WTC11 (cell line): Measurements from ENCODE around the gene KCNQ2. TPM values are rescaled to one million over a fixed set of nuclear protein-coding genes. Genes with fewer than 3 reads are reported as not detected.

ENCODE experiments used
- ATAC-seq: fragments of 200-7000 bp; cut with Tn5 transposase; 2 replicates; pipeline ENCODE4 v1.10.0; 2021; ENCODE audit warnings: mild to moderate bottlenecking, moderate library complexity
- CTCF ChIA-PET: fragments of 300-600 bp; sonication (Branson Sonifier 250); formaldehyde crosslinking; loops from one replicate; lab custom pipeline; 2021; ENCODE audit warnings: antibody characterized with exemption; lab: Charles Lee
- POLR2A ChIA-PET: fragments of 350-600 bp; sonication (Branson Sonifier 250); formaldehyde crosslinking; loops from one replicate; lab custom pipeline; 2021; ENCODE audit warnings: antibody characterized with exemption; lab: Charles Lee
- DNase-seq: peaks from one replicate; pipeline ENCODE4 v3.0.0; 2021; ENCODE audit warnings: low spot score
- H3K27ac Mint-ChIP-seq: 2 replicates; pipeline ENCODE4 v1.8.0; 2021; ENCODE audit warnings: mixed read lengths
- H3K27me3 Mint-ChIP-seq: 2 replicates; pipeline ENCODE4 v1.8.0; 2021; ENCODE audit warnings: low read depth, mild to moderate bottlenecking, moderate library complexity, mixed read lengths
- H3K36me3 Mint-ChIP-seq: 2 replicates; pipeline ENCODE4 v1.8.0; 2021; ENCODE audit warnings: mixed read lengths
- H3K4me1 Mint-ChIP-seq: 2 replicates; pipeline ENCODE4 v1.8.0; 2022; ENCODE audit warnings: mixed read lengths
- H3K4me3 Mint-ChIP-seq: 2 replicates; pipeline ENCODE4 v1.8.0; 2021; ENCODE audit warnings: mild to moderate bottlenecking, moderate library complexity, mixed read lengths
- H3K9me3 Mint-ChIP-seq: 2 replicates; pipeline ENCODE4 v1.8.0; 2021; ENCODE audit warnings: mixed read lengths
- AFF4 ChIP-seq: sonication (generic); formaldehyde crosslinking; IDR thresholded peaks from 2 replicates; pipeline ENCODE4 v1.8.1; 2023; ENCODE audit warnings: mild to moderate bottlenecking, missing genetic modification reagents, borderline replicate concordance
- ESRRA ChIP-seq: sonication (generic); formaldehyde crosslinking; IDR thresholded peaks from 2 replicates; pipeline ENCODE4 v1.8.1; 2022; ENCODE audit warnings: mild to moderate bottlenecking, missing genetic modification reagents, borderline replicate concordance
- ETV6 ChIP-seq: sonication (generic); formaldehyde crosslinking; IDR thresholded peaks from 2 replicates; pipeline ENCODE4 v1.8.1; 2022; ENCODE audit warnings: mild to moderate bottlenecking, missing genetic modification reagents
- FOXP1 ChIP-seq: sonication (generic); formaldehyde crosslinking; IDR thresholded peaks from 2 replicates; pipeline ENCODE4 v1.8.0; 2022; ENCODE audit warnings: missing genetic modification reagents, mild to moderate bottlenecking, moderate library complexity, borderline replicate concordance
- FOXP4 ChIP-seq: sonication (generic); formaldehyde crosslinking; IDR thresholded peaks from 2 replicates; pipeline ENCODE4 v1.8.0; 2022; ENCODE audit warnings: mild to moderate bottlenecking, missing genetic modification reagents
- IRF2 ChIP-seq: sonication (generic); formaldehyde crosslinking; IDR thresholded peaks from 2 replicates; pipeline ENCODE4 v1.8.0; 2022; ENCODE audit warnings: low read depth, missing genetic modification reagents, borderline replicate concordance
- JUN ChIP-seq: sonication (generic); formaldehyde crosslinking; IDR thresholded peaks from 2 replicates; pipeline ENCODE4 v1.8.0; 2023; ENCODE audit warnings: mild to moderate bottlenecking, missing genetic modification reagents
- MAX ChIP-seq: sonication (generic); formaldehyde crosslinking; IDR thresholded peaks from 2 replicates; pipeline ENCODE4 v1.8.0; 2022; ENCODE audit warnings: mild to moderate bottlenecking, missing genetic modification reagents
- NFYB ChIP-seq: sonication (generic); formaldehyde crosslinking; conservative IDR thresholded peaks from 2 replicates; pipeline ENCODE4 v1.8.0; 2022; ENCODE audit warnings: low read depth, missing genetic modification reagents
- NR3C1 ChIP-seq: sonication (generic); formaldehyde crosslinking; conservative IDR thresholded peaks from 2 replicates; pipeline ENCODE4 v1.8.1; 2023; ENCODE audit warnings: low read depth, mild to moderate bottlenecking, missing genetic modification reagents
- PREB ChIP-seq: sonication (generic); formaldehyde crosslinking; IDR thresholded peaks from 2 replicates; pipeline ENCODE4 v1.8.1; 2022; ENCODE audit warnings: mild to moderate bottlenecking, missing genetic modification reagents, moderate library complexity, borderline replicate concordance
- SP1 ChIP-seq: sonication (generic); formaldehyde crosslinking; conservative IDR thresholded peaks from 2 replicates; pipeline ENCODE4 v1.8.1; 2022; ENCODE audit warnings: missing genetic modification reagents
- USF2 ChIP-seq: sonication (generic); formaldehyde crosslinking; IDR thresholded peaks from 2 replicates; pipeline ENCODE4 v1.8.1; 2023; ENCODE audit warnings: mild to moderate bottlenecking, missing genetic modification reagents, moderate library complexity
- ZNF138 ChIP-seq: sonication (generic); formaldehyde crosslinking; conservative IDR thresholded peaks from 2 replicates; pipeline ENCODE4 v1.8.1; 2022; ENCODE audit warnings: mild to moderate bottlenecking, moderate library complexity, missing genetic modification reagents
- ZNF232 ChIP-seq: sonication (generic); formaldehyde crosslinking; IDR thresholded peaks from 2 replicates; pipeline ENCODE4 v1.8.0; 2022; ENCODE audit warnings: mild to moderate bottlenecking, missing genetic modification reagents
- total RNA-seq: library from RNA; stranded (reverse); gene quantifications from 3 replicates; pipeline ENCODE4 v1.2.3, GENCODE V29; 2021

Gene KCNQ2
- total RNA-seq, 1 experiment from 2014 or later = 99.8 TPM

- Mint-ChIP-seq H3K9me3 (no peaks in the 10 kb centered on the region), H3K27ac (no peak overlapping the region), H3K36me3 (no peaks in the 10 kb centered on the region), H3K27me3 (no peaks in the 10 kb centered on the region), H3K4me1 (0 out of 2 replicates have a peak, but pooled peaks cover 6% of the 10 kb centered on the region), H3K4me3 (peak overlapping the region; percentile 27; the same call in 1 of the 2 replicates)
- TF ChIP-seq ZNF232 (CRISPR knock-in tag) (0 out of 2 replicates have a peak, but pooled peaks have one; percentile 30), NR3C1 (CRISPR knock-in tag) (no peak)
- ChIA-PET POLR2A (interaction anchor here (0.6 kb wide), 1 partner anchor 546 kb away, joined by 3 read pairs; the partner anchor contains the start of gene UCKL1), CTCF (interaction anchor here (0.9 to 1.4 kb wide), 4 partner anchors 16 to 74 kb away, joined by 3 to 4 read pairs (median 4); no protein-coding TSS in a partner anchor)
- ATAC-seq (peak; percentile 60), DNase-seq (peak; percentile 62)
These were observed 62.5 kb downstream of the KCNQ2 start for GRCh38 chr20:63409834-63410435.

- DNase-seq (peak; percentile 46), ATAC-seq (peak; percentile 67)
- H3K27me3 Mint-ChIP-seq = no peaks in the 10 kb centered on the region
- no peak overlapping the region for H3K4me3 Mint-ChIP-seq
- peak overlapping the region; percentile 49; the same call in 1 of the 2 replicates for H3K27ac Mint-ChIP-seq
- ChIA-PET POLR2A (interaction anchor here (0.6 kb wide), 1 partner anchor 547 kb away, joined by 3 read pairs; the partner anchor contains the start of gene UCKL1), CTCF (interaction anchor here (0.7 to 1.4 kb wide), 4 partner anchors 15 to 186 kb away, joined by 3 to 4 read pairs (median 4); no protein-coding TSS in a partner anchor)
- 0 out of 2 replicates have a peak, but pooled peaks cover 6% of the 10 kb centered on the region for H3K4me1 Mint-ChIP-seq
- no peaks in the 10 kb centered on the region for H3K36me3 Mint-ChIP-seq
- H3K9me3 Mint-ChIP-seq = no peaks in the 10 kb centered on the region
- TF ChIP-seq FOXP4 (CRISPR knock-in tag) = no peak
- no peak for TF ChIP-seq ETV6 (CRISPR knock-in tag)
- TF ChIP-seq MAX = 0 out of 2 replicates have a peak, but pooled peaks have one; percentile 6
- no peak for TF ChIP-seq ESRRA
- 0 out of 2 replicates have a peak, but pooled peaks have one; percentile 2 for TF ChIP-seq USF2
- peak; percentile 62; the same call in 1 of the 2 replicates for TF ChIP-seq FOXP1 (CRISPR knock-in tag)
- TF ChIP-seq NFYB (CRISPR knock-in tag) = 0 out of 2 replicates have a peak, but pooled peaks have one; percentile 17
- TF ChIP-seq SP1 = peak; percentile 63; the same call in 1 of the 2 replicates
These were observed 63.2 kb downstream of the KCNQ2 start for GRCh38 chr20:63409066-63409833.

- no peak overlapping the region for H3K4me3 Mint-ChIP-seq
- POLR2A ChIA-PET = no interaction called here
- H3K27ac Mint-ChIP-seq = peak overlapping the region; percentile 49; the same call in 1 of the 2 replicates
These were observed 63.8 kb downstream of the KCNQ2 start for GRCh38 chr20:63408684-63409046.

GRCh38 chr20:63407928-63408683 is 64.3 kb downstream of the KCNQ2 start:
- CTCF ChIA-PET = no interaction called here
- Mint-ChIP-seq H3K27me3 (no peaks in the 10 kb centered on the region), H3K4me3 (no peak overlapping the region), H3K36me3 (no peaks in the 10 kb centered on the region), H3K4me1 (peaks cover 12% of the 10 kb centered on the region), H3K27ac (no peak overlapping the region), H3K9me3 (no peaks in the 10 kb centered on the region)
- no peak for ATAC-seq
- POLR2A ChIA-PET = no interaction called here
- no peak for DNase-seq
- TF ChIP-seq AFF4 (CRISPR knock-in tag) (no peak), NFYB (CRISPR knock-in tag) (no peak), JUN (CRISPR knock-in tag) (no peak), IRF2 (CRISPR knock-in tag) (no peak), PREB (CRISPR knock-in tag) (no peak), ZNF138 (CRISPR knock-in tag) (no peak)

More at GRCh38 chr20:63408684-63409046, 63.8 kb downstream of the KCNQ2 start:
- Mint-ChIP-seq H3K36me3 (no peaks in the 10 kb centered on the region), H3K4me1 (peaks cover 10% of the 10 kb centered on the region), H3K9me3 (no peaks in the 10 kb centered on the region), H3K27me3 (no peaks in the 10 kb centered on the region)
- no peak for ATAC-seq
- DNase-seq = no peak
- CTCF ChIA-PET = interaction anchor here (0.7 to 1.1 kb wide), 3 partner anchors 15 to 186 kb away, joined by 3 to 4 read pairs (median 4); no protein-coding TSS in a partner anchor
- no peak for TF ChIP-seq IRF2 (CRISPR knock-in tag)
